Testis (tissue), 2 donors: ENCODE results near the gene NPHP4.

Experiments used
- CTCF ChIP-seq, 3 experiments: fragments of 450-650 bp in 2 of 3; fragments of 200-600 bp in 1 of 3; sonication (generic) in 1 of 3; IDR thresholded peaks; one replicate each; pipeline ENCODE4 v1.5.1; 2016 to 2019; ENCODE audit warnings: antibody characterized with exemption in 3 of 3, mild to moderate bottlenecking in 2 of 3, moderate library complexity in 1 of 3
- POLR2A ChIP-seq: fragments of 450-650 bp; IDR thresholded peaks from one replicate; pipeline ENCODE4 v1.6.1; 2017; ENCODE audit warnings: antibody characterized with exemption, mild to moderate bottlenecking, moderate library complexity

DNA sequence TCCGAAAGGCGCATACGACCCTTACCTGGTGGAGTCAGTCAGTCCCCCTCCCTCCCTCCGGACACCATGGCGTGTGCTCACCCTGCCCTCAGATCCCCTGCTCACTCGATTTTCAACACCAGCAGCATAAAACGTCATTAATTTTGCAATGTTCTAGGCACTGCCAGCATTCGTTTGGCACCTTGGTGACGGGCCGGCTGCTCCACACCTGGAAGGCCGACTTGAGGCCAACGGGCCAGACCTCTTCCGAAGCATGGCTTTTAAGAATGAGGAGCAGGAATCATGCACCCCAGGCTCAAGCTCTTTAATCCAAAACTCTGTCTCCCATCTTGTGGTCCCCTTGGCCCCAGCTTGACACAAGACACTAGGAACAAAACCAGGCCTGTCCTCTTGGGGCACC, 33.1 kb downstream of the NPHP4 start:
- TF ChIP-seq CTCF (IDR thresholded peaks at IDR 0.05) = no peak
- no peak for TF ChIP-seq POLR2A
